BE2C (cell line): ENCODE data around the gene XXYLT1.
A peak's percentile ranks its signal among the peaks of the same experiment; 100 is the strongest.

ENCODE experiments used
- DNase-seq: peaks from one replicate; pipeline ENCODE4 v3.0.0-alpha.2; 2020
- H3K27me3 ChIP-seq: fragments of 250-450 bp; sonication (Bioruptor Pico); 2 replicates; pipeline ENCODE4 v1.5.1; 2020; ENCODE audit warnings: mild to moderate bottlenecking
- H3K36me3 ChIP-seq: fragments of 250-450 bp; sonication (Bioruptor Pico); 2 replicates; pipeline ENCODE4 v1.5.1; 2020; ENCODE audit warnings: mild to moderate bottlenecking
- H3K4me1 ChIP-seq: fragments of 250-450 bp; sonication (Bioruptor Pico); 2 replicates; pipeline ENCODE4 v1.5.1; 2020
- H3K4me3 ChIP-seq: 2 replicates; pipeline ENCODE4 v1.5.1; 2011; ENCODE audit warnings: low read depth, low read length
- H3K9me3 ChIP-seq: fragments of 250-450 bp; sonication (Bioruptor Pico); 2 replicates; pipeline ENCODE4 v1.5.1; 2020
- CTCF ChIP-seq: IDR thresholded peaks from 2 replicates; pipeline ENCODE4 v1.5.1; 2012; ENCODE audit warnings: mild to moderate bottlenecking, low read depth, low read length

The XXYLT1 gene

GRCh38 chr3:195071916-195072820 is 198.8 kb downstream of the XXYLT1 start:
- Histone ChIP-seq H3K4me1 (no peaks in the 10 kb centered on the region), H3K36me3 (peaks cover 5% of the 10 kb centered on the region; the same call in 1 of the 2 replicates), H3K4me3 (no peak overlapping the region), H3K27me3 (no peaks in the 10 kb centered on the region), H3K9me3 (no peaks in the 10 kb centered on the region)
- TF ChIP-seq CTCF, result no peak
- peak; percentile 1 for DNase-seq

DNA sequence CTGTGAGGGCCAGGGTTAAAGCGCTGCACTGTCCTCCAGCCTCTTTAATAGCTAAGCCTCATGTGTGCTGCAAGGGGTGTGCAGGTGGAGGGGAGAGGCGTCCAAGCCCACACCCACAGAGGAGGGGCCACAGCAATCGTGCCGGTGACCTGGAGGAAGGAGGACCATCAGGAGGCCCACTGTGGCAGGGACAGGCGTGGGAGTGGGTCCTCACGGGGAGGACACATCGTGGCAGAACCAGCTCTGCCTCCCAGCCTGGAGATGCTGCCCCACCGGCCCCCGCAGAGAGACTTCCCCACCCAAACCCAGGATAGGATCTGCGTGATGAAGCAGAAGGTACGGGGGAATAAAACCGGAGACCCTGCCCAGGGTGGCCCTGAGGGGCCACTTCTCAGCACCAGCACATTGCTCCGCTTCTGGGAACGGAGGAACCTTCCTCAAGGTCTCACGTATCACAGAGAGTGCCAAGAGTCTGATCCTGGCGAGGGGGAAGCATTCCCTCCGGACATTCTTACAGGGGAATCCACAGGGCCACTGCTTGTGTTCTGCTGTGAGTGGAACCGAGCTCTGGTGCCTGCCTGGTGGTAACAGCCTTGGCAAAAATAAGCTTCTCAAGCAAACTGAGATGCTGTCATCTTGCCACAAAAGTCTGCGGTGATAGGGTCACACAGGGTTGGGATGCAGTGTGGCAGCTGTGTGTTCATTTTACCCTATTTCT is 199.8 kb downstream of the XXYLT1 start:
- Histone ChIP-seq H3K36me3 (peaks cover 5% of the 10 kb centered on the region; the same call in 1 of the 2 replicates), H3K4me3 (no peak overlapping the region), H3K9me3 (no peaks in the 10 kb centered on the region), H3K27me3 (no peaks in the 10 kb centered on the region), H3K4me1 (no peaks in the 10 kb centered on the region)
- DNase-seq, result no peak
- no peak for TF ChIP-seq CTCF

GRCh38 chr3:195070336-195070735 is 200.6 kb downstream of the XXYLT1 start:
- Histone ChIP-seq H3K4me1 (no peaks in the 10 kb centered on the region), H3K4me3 (no peak overlapping the region), H3K36me3 (peaks cover 5% of the 10 kb centered on the region; the same call in 1 of the 2 replicates), H3K27me3 (no peaks in the 10 kb centered on the region), H3K9me3 (no peaks in the 10 kb centered on the region)
- no peak for DNase-seq
- no peak for TF ChIP-seq CTCF

DNA sequence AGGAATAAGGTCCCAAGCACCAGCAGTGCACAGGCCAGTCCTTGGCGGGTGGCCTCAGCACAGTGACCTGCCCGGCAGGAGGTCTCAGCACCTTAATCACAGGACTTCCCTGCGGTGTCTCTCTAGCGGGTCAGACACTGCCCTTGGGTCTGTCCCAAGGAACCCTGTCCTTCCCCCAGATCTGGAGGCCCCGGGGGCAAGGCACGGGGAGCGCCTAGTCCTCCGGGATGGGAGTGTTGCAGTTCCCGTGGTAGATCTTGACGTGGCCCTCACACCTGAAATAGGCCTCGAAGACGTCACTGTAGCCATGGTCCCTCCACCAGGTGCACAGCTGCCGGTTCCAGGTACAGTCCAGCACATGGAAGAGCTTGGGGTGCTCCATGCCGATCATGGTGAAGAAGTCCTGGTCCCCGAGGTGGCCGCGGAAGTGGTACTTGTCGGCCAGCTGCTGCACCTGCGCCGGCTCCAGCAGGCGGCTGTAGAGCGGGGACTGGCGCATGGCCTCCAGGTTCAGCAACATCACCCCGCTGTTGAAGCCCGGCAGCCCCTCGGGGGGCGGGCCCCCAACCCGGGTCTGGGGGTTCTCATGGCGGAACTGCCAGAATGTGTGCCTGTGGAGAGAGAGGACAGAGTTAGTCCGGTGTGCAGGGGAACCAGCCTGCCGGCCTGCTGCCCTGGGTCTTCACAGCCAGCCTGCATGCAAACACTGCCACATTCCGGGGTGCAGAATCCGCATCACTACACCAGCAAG is 201.3 kb downstream of the XXYLT1 start:
- Histone ChIP-seq H3K36me3 (peaks cover 5% of the 10 kb centered on the region; the same call in 1 of the 2 replicates), H3K4me3 (no peak overlapping the region), H3K27me3 (no peaks in the 10 kb centered on the region), H3K4me1 (no peaks in the 10 kb centered on the region), H3K9me3 (no peaks in the 10 kb centered on the region)
- TF ChIP-seq CTCF, result no peak
- DNase-seq, result no peak

DNA sequence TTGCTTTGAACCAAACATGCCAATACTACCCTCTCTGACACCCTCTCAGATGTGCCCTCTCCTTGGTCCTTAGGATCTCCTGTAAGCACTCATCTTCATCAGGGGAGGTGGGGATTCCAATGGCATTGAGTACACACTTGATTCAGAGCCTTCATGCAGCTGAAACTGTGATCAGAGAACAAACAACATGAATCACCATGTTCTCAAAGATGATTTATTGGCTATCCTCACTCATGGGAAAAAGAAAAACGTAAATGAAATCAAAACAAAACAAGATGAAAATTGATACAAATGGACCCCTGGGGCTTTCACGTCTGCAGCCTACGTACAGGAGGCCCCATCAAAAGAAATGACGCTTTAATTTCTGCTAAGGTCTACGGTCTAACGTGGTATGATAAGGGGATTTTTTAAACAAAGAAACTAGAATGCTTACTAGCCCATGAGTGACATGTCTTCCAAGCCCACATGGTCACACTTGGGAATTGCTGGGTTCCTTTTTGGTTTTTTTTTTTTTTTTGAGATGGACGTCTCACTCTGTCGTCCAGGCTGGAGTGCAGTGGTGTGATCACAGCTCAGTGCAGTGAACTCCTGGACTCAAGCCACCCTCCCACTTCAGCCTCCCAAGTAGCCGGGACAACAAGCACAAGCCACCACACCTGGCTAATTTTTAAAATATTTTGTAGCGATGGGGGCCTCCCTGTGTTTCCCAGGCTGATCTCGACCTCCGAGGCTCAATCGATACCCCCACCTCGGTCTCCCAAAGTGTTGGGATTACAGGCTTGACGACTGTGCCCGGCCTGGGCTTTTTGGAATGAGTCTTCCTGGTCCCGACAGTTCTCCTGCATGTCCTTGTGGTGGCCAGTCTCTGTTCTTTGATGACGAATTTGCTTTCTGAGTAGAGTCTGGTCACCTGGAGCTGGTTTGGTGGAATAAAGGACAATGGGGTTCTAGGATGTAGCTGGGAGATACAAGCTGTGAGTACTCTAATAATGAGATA is 202.6 kb downstream of the XXYLT1 start:
- no peak for DNase-seq
- Histone ChIP-seq H3K27me3 (no peaks in the 10 kb centered on the region), H3K4me3 (no peak overlapping the region)

More for the DNA sequence above, 202.6 kb downstream of the XXYLT1 start:
- H3K36me3 ChIP-seq, result peaks cover 5% of the 10 kb centered on the region; the same call in 1 of the 2 replicates
- no peaks in the 10 kb centered on the region for H3K4me1 ChIP-seq
- H3K9me3 ChIP-seq, result no peaks in the 10 kb centered on the region
- TF ChIP-seq CTCF, result no peak
